Measurements from ENCODE around the gene REM2.
"Not testable (repeated sequence)": the region's sequence is repeated elsewhere in the genome, so short reads cannot be mapped to it uniquely, and the experiment has no call there.

Gene REM2

GRCh38 chr14:22852178-22852577 lies 30.8 kb upstream of the REM2 start:
- WGBS, result 89% methylated on average over 10 of the region's 12 CpGs
- not testable (repeated sequence) for H3K79me1 ChIP-seq (replicated peaks; ENCODE audit: low read length, poor library complexity, severe bottlenecking); H3K18ac ChIP-seq (ENCODE audit: low read depth in 1 of 2, low read length in 2 of 2); H2AFZ ChIP-seq (ENCODE audit: low read depth, low read length); H3K9me3 ChIP-seq (ENCODE audit: control insufficient read depth, low read length); H3K4ac ChIP-seq (ENCODE audit: low read depth in 1 of 2, low read length in 2 of 2); H3K27ac ChIP-seq (ENCODE audit: low read length, poor library complexity, severe bottlenecking); H3K27me3 ChIP-seq (ENCODE audit: control insufficient read depth in 1 of 2, insufficient read depth in 1 of 2, low read length in 2 of 2); H2BK5ac ChIP-seq (ENCODE audit: low read depth, low read length, poor library complexity, severe bottlenecking); H4K91ac ChIP-seq (ENCODE audit: low read length); H2BK12ac ChIP-seq (ENCODE audit: low read length in 2 of 2); H2BK15ac ChIP-seq (ENCODE audit: low read depth, poor library complexity, severe bottlenecking); H2AK5ac ChIP-seq (ENCODE audit: low read length, severe bottlenecking); DNase-seq; H3K4me2 ChIP-seq (ENCODE audit: low read length, poor library complexity, severe bottlenecking); H3K4me3 ChIP-seq (ENCODE audit: insufficient read depth in 1 of 2, low read depth in 1 of 2, low read length in 2 of 2); H3K36me3 ChIP-seq (ENCODE audit: control insufficient read depth in 1 of 2, insufficient read depth in 2 of 2, low read depth in 1 of 2, low read length in 2 of 2); H3K14ac ChIP-seq (ENCODE audit: low read length in 2 of 2); H2BK120ac ChIP-seq (ENCODE audit: low read depth, low read length); H4K8ac ChIP-seq (ENCODE audit: low read length); H3K23ac ChIP-seq (ENCODE audit: low read length in 2 of 2)
- Histone ChIP-seq H3K9ac (ENCODE audit: low read length) (peak overlapping the region; percentile 90), H3K4me1 (ENCODE audit: control insufficient read depth, insufficient read depth, low read depth, low read length) (peaks cover 38% of the 10 kb centered on the region)

- Histone ChIP-seq H3K4me3 (ENCODE audit: insufficient read depth in 1 of 2, low read depth in 1 of 2, low read length in 2 of 2) (peak overlapping the region in 1 of 2 experiments; percentile 72), H3K79me1 (replicated peaks; ENCODE audit: low read length, poor library complexity, severe bottlenecking) (no peaks in the 10 kb centered on the region), H3K4me2 (ENCODE audit: low read length, poor library complexity, severe bottlenecking) (no peak overlapping the region), H2BK12ac (ENCODE audit: low read length in 2 of 2) (no peak overlapping the region), H3K27ac (ENCODE audit: low read length, poor library complexity, severe bottlenecking) (no peak overlapping the region), H4K8ac (ENCODE audit: low read length) (peak overlapping the region; percentile 83), H2BK15ac (ENCODE audit: low read depth, poor library complexity, severe bottlenecking) (peak overlapping the region; percentile 60), H3K36me3 (ENCODE audit: control insufficient read depth in 1 of 2, insufficient read depth in 2 of 2, low read depth in 1 of 2, low read length in 2 of 2) (peaks cover 3 to 8% of the 10 kb centered on the region in 2 experiments), H2AK5ac (ENCODE audit: low read length, severe bottlenecking) (no peak overlapping the region), H2AFZ (ENCODE audit: low read depth, low read length) (no peak overlapping the region), H3K4me1 (ENCODE audit: control insufficient read depth, insufficient read depth, low read depth, low read length) (peaks cover 36% of the 10 kb centered on the region), H3K9me3 (ENCODE audit: control insufficient read depth, low read length) (no peaks in the 10 kb centered on the region), H3K18ac (ENCODE audit: low read depth in 1 of 2, low read length in 2 of 2) (no peak overlapping the region), H3K4ac (ENCODE audit: low read depth in 1 of 2, low read length in 2 of 2) (no peak overlapping the region), H3K23ac (ENCODE audit: low read length in 2 of 2) (no peak overlapping the region), H2BK120ac (ENCODE audit: low read depth, low read length) (no peak overlapping the region), H4K91ac (ENCODE audit: low read length) (no peak overlapping the region), H3K27me3 (ENCODE audit: control insufficient read depth in 1 of 2, insufficient read depth in 1 of 2, low read length in 2 of 2) (no peaks in the 10 kb centered on the region), H3K14ac (ENCODE audit: low read length in 2 of 2) (no peak overlapping the region), H3K9ac (ENCODE audit: low read length) (peak overlapping the region; percentile 90), H2BK5ac (ENCODE audit: low read depth, low read length, poor library complexity, severe bottlenecking) (no peak overlapping the region)
- WGBS, result 100% methylated on average over 1 of the region's 2 CpGs
- DNase-seq, result no peak
These were observed 30.5 kb upstream of the REM2 start for GRCh38 chr14:22852599-22852939.

- Histone ChIP-seq H3K4me3 (ENCODE audit: insufficient read depth in 1 of 2, low read depth in 1 of 2, low read length in 2 of 2) (peak overlapping the region in 1 of 2 experiments; percentile 72), H3K9ac (ENCODE audit: low read length) (peak overlapping the region; percentile 90), H2BK12ac (ENCODE audit: low read length in 2 of 2) (peak overlapping the region; percentile 18 to 33), H3K9me3 (ENCODE audit: control insufficient read depth, low read length) (no peaks in the 10 kb centered on the region), H3K27me3 (ENCODE audit: control insufficient read depth in 1 of 2, insufficient read depth in 1 of 2, low read length in 2 of 2) (no peaks in the 10 kb centered on the region), H2BK120ac (ENCODE audit: low read depth, low read length) (no peak overlapping the region), H2BK5ac (ENCODE audit: low read depth, low read length, poor library complexity, severe bottlenecking) (no peak overlapping the region), H3K14ac (ENCODE audit: low read length in 2 of 2) (no peak overlapping the region), H3K23ac (ENCODE audit: low read length in 2 of 2) (peak overlapping the region in 1 of 2 experiments; percentile 81), H3K79me1 (replicated peaks; ENCODE audit: low read length, poor library complexity, severe bottlenecking) (no peaks in the 10 kb centered on the region), H3K36me3 (ENCODE audit: control insufficient read depth in 1 of 2, insufficient read depth in 2 of 2, low read depth in 1 of 2, low read length in 2 of 2) (peaks cover 0 to 5% of the 10 kb centered on the region in 2 experiments), H2AK5ac (ENCODE audit: low read length, severe bottlenecking) (no peak overlapping the region), H3K4me2 (ENCODE audit: low read length, poor library complexity, severe bottlenecking) (peak overlapping the region; percentile 69), H4K91ac (ENCODE audit: low read length) (peak overlapping the region; percentile 15), H2BK15ac (ENCODE audit: low read depth, poor library complexity, severe bottlenecking) (peak overlapping the region; percentile 60), H3K4ac (ENCODE audit: low read depth in 1 of 2, low read length in 2 of 2) (peak overlapping the region; percentile 7 to 67), H2AFZ (ENCODE audit: low read depth, low read length) (peak overlapping the region; percentile 94), H4K8ac (ENCODE audit: low read length) (peak overlapping the region; percentile 83), H3K27ac (ENCODE audit: low read length, poor library complexity, severe bottlenecking) (no peak overlapping the region), H3K4me1 (ENCODE audit: control insufficient read depth, insufficient read depth, low read depth, low read length) (peaks cover 30% of the 10 kb centered on the region), H3K18ac (ENCODE audit: low read depth in 1 of 2, low read length in 2 of 2) (peak overlapping the region; percentile 17 to 92)
- peak; percentile 84 for DNase-seq
- 6% methylated on average over 17 of the region's 20 CpGs for WGBS
These were observed 29.9 kb upstream of the REM2 start for GRCh38 chr14:22852940-22853767.

GRCh38 chr14:22854296-22854695 lies 28.7 kb upstream of the REM2 start:
- not testable (repeated sequence) for H2BK120ac ChIP-seq (ENCODE audit: low read depth, low read length); H2BK5ac ChIP-seq (ENCODE audit: low read depth, low read length, poor library complexity, severe bottlenecking); H4K91ac ChIP-seq (ENCODE audit: low read length); H3K36me3 ChIP-seq (ENCODE audit: control insufficient read depth in 1 of 2, insufficient read depth in 2 of 2, low read depth in 1 of 2, low read length in 2 of 2); H3K18ac ChIP-seq (ENCODE audit: low read depth in 1 of 2, low read length in 2 of 2); H3K4me3 ChIP-seq (ENCODE audit: insufficient read depth in 1 of 2, low read depth in 1 of 2, low read length in 2 of 2); H3K4ac ChIP-seq (ENCODE audit: low read depth in 1 of 2, low read length in 2 of 2); H2AK5ac ChIP-seq (ENCODE audit: low read length, severe bottlenecking); H3K79me1 ChIP-seq (replicated peaks; ENCODE audit: low read length, poor library complexity, severe bottlenecking); H3K23ac ChIP-seq (ENCODE audit: low read length in 2 of 2); H2BK15ac ChIP-seq (ENCODE audit: low read depth, poor library complexity, severe bottlenecking); H3K9ac ChIP-seq (ENCODE audit: low read length); H3K14ac ChIP-seq (ENCODE audit: low read length in 2 of 2); H3K27ac ChIP-seq (ENCODE audit: low read length, poor library complexity, severe bottlenecking); DNase-seq; H3K9me3 ChIP-seq (ENCODE audit: control insufficient read depth, low read length); H4K8ac ChIP-seq (ENCODE audit: low read length); H3K27me3 ChIP-seq (ENCODE audit: control insufficient read depth in 1 of 2, insufficient read depth in 1 of 2, low read length in 2 of 2); H2BK12ac ChIP-seq (ENCODE audit: low read length in 2 of 2); H2AFZ ChIP-seq (ENCODE audit: low read depth, low read length); H3K4me2 ChIP-seq (ENCODE audit: low read length, poor library complexity, severe bottlenecking)
- WGBS, result 99% methylated on average over 11 of the region's 11 CpGs
- peaks cover 19% of the 10 kb centered on the region for H3K4me1 ChIP-seq (ENCODE audit: control insufficient read depth, insufficient read depth, low read depth, low read length)
